SH-SY5Y (cell line): ENCODE results near the gene IFT52.

Source experiments
- GATA2 ChIP-seq: IDR thresholded peaks from 2 replicates; pipeline ENCODE4 v1.6.1; 2011; ENCODE audit warnings: mild to moderate bottlenecking, low read depth, low read length
- GATA3 ChIP-seq: IDR thresholded peaks from 2 replicates; pipeline ENCODE4 v1.6.1; 2011; ENCODE audit warnings: low read depth, mild to moderate bottlenecking, low read length, moderate library complexity

Gene IFT52

GRCh38 chr20:43590392-43591303 lies at the start of gene IFT52:
TSS of gene IFT52 (plus strand) at chr20:43590937. CDS start at chr20:43594699, 3,762 bp downstream.
- TF ChIP-seq GATA3 (no peak), GATA2 (no peak)

GRCh38 chr20:43541214-43541613 lies 49.5 kb upstream of the IFT52 start:
- no peak for TF ChIP-seq GATA3
- no peak for TF ChIP-seq GATA2

GRCh38 chr20:43542161-43542560 lies 48.6 kb upstream of the IFT52 start:
- TF ChIP-seq GATA2 (no peak), GATA3 (no peak)

- no peak for TF ChIP-seq GATA3
- TF ChIP-seq GATA2 = no peak
Measured at GRCh38 chr20:43542674-43543073, 48.1 kb upstream of the IFT52 start.

- TF ChIP-seq GATA3 (no peak), GATA2 (no peak)
Measured at GRCh38 chr20:43543138-43543537, 47.6 kb upstream of the IFT52 start.

GRCh38 chr20:43544501-43544900 lies 46.2 kb upstream of the IFT52 start:
- TF ChIP-seq GATA2 = no peak
- no peak for TF ChIP-seq GATA3

GRCh38 chr20:43545837-43546578 lies 44.7 kb upstream of the IFT52 start:
- no peak for TF ChIP-seq GATA3
- TF ChIP-seq GATA2 = no peak

- TF ChIP-seq GATA3 (no peak), GATA2 (no peak)
Measured at GRCh38 chr20:43548273-43548880, 42.4 kb upstream of the IFT52 start.

GRCh38 chr20:43549416-43550065 lies 41.2 kb upstream of the IFT52 start:
- TF ChIP-seq GATA2 = no peak
- TF ChIP-seq GATA3 = no peak

GRCh38 chr20:43550456-43550855 lies 40.3 kb upstream of the IFT52 start:
- TF ChIP-seq GATA2 (no peak), GATA3 (no peak)

GRCh38 chr20:43554369-43554768 lies 36.4 kb upstream of the IFT52 start:
- TF ChIP-seq GATA3 = no peak
- no peak for TF ChIP-seq GATA2

GRCh38 chr20:43558412-43559146 lies 32.2 kb upstream of the IFT52 start, which contains the start of gene SGK2:
TSS of gene SGK2 (plus strand) at chr20:43559027. CDS start at chr20:43566496, 7,469 bp downstream.
- no peak for TF ChIP-seq GATA2
- no peak for TF ChIP-seq GATA3
